COLO668 (cell line): ENCODE data around the gene C1orf232.

Experiments used
- DNase-seq: peaks from one replicate; lab custom pipeline; 2025; ENCODE audit not compliant: unreplicated experiment; lab: John Stamatoyannopoulos, UW

C1orf232 gene

GRCh38 chr1:26125382-26125781, 43.4 kb downstream of the C1orf232 start:
- no peak for DNase-seq

GRCh38 chr1:26124418-26125331, 44.1 kb downstream of the C1orf232 start:
- no peak for DNase-seq

GRCh38 chr1:26122988-26123973, 45.5 kb downstream of the C1orf232 start:
- no peak for DNase-seq

- DNase-seq: no peak
Measured at GRCh38 chr1:26121854-26122773, 46.6 kb downstream of the C1orf232 start.

- no peak for DNase-seq
Measured at GRCh38 chr1:26119892-26120608, 48.7 kb downstream of the C1orf232 start.

- no peak for DNase-seq
Measured at GRCh38 chr1:26114165-26114927, 54.4 kb downstream of the C1orf232 start.
